K562 (cell line): Measurements from ENCODE around the gene RHOB. TPM values are rescaled to one million over a fixed set of nuclear protein-coding genes. Genes with fewer than 3 reads are reported as not detected.
A peak's percentile ranks its signal among the peaks of the same experiment; 100 is the strongest.

ENCODE experiments used
- AFF1 ChIP-seq, 2 experiments: fragments of 450-650 bp; IDR thresholded peaks; 2 replicates each; pipeline ENCODE4 v1.6.1; 2018; ENCODE audit warnings: mild to moderate bottlenecking in 2 of 2, low read depth in 1 of 2; ENCODE audit not compliant: partially characterized antibody in 2 of 2
- CCAR2 ChIP-seq: fragments of 200-400 bp; formaldehyde crosslinking; IDR thresholded peaks from 2 replicates; pipeline ENCODE4 v1.6.1; 2017; ENCODE audit warnings: mild to moderate bottlenecking, low read depth, low read length
- EZH2 ChIP-seq: IDR thresholded peaks from 2 replicates; pipeline ENCODE4 v1.6.1; 2012; ENCODE audit warnings: low read depth, mild to moderate bottlenecking, inconsistent platforms, low read length, borderline replicate concordance
- MYBL2 ChIP-seq, 2 experiments: fragments of 450-650 bp in 1 of 2; sonication (generic) in 1 of 2; formaldehyde crosslinking in 1 of 2; IDR thresholded peaks; 2 replicates each; pipeline versions ENCODE4 v1.6.1 to v1.8.1; 2017 to 2022; ENCODE audit warnings: borderline replicate concordance in 1 of 2, inconsistent platforms in 1 of 2, low read depth in 1 of 2, mild to moderate bottlenecking in 1 of 2, missing genetic modification reagents in 1 of 2, moderate library complexity in 1 of 2
- NR4A1 ChIP-seq, 2 experiments: fragments of 250-450 bp in 1 of 2; fragments of 450-650 bp in 1 of 2; sonication (Bioruptor Pico) in 1 of 2; IDR thresholded peaks; 2 replicates each; pipeline versions ENCODE4 v1.4.0 to v1.6.1; 2016 to 2020; ENCODE audit warnings: mild to moderate bottlenecking in 2 of 2, missing compliant biosample characterization in 1 of 2, missing genetic modification characterization in 1 of 2, moderate library complexity in 1 of 2
- PBX2 ChIP-seq, 2 experiments: IDR thresholded peaks in 1 of 2; conservative IDR thresholded peaks in 1 of 2; 2 replicates each; pipeline ENCODE4 v1.6.1; 2016; ENCODE audit warnings: low read depth in 2 of 2, mild to moderate bottlenecking in 1 of 2, missing compliant biosample characterization in 1 of 2, missing genetic modification characterization in 1 of 2, moderate library complexity in 1 of 2
- SREBF2 ChIP-seq: sonication (generic); formaldehyde crosslinking; IDR thresholded peaks from 2 replicates; pipeline ENCODE4 v1.4.0; 2020; ENCODE audit warnings: mild to moderate bottlenecking, missing genetic modification reagents
- TFE3 ChIP-seq: fragments of 450-650 bp; formaldehyde crosslinking; IDR thresholded peaks from 2 replicates; pipeline ENCODE4 v1.4.0; 2020; ENCODE audit warnings: mild to moderate bottlenecking, mixed read lengths
- WHSC1 ChIP-seq: IDR thresholded peaks from one replicate; pipeline ENCODE4 v1.6.1; 2012; ENCODE audit warnings: low read length, control low read depth, inconsistent platforms
- ZBTB12 ChIP-seq: fragments of 250-450 bp; sonication (Bioruptor Pico); IDR thresholded peaks from 2 replicates; pipeline ENCODE4 v1.4.0; 2020
- ZKSCAN8 ChIP-seq: fragments of 200-800 bp; sonication (Bioruptor generic); IDR thresholded peaks from 2 replicates; pipeline ENCODE4 v1.6.1; 2016; ENCODE audit warnings: missing genetic modification characterization, missing compliant biosample characterization
- ZNF695 ChIP-seq: fragments of 450-650 bp; formaldehyde crosslinking; IDR thresholded peaks from 2 replicates; pipeline ENCODE4 v1.4.0; 2020; ENCODE audit warnings: mild to moderate bottlenecking, moderate library complexity
- polyA plus RNA-seq, 8 experiments: library from polyadenylated mRNA; depleted of rRNA in 4 of 8; stranded (reverse) in 5 of 8; unstranded in 3 of 8; fragments of >200 nt; fragmentation: Nextera tagmentation in 2 of 8; fragmentation: Illumina TruSeq in 1 of 8; extraction: Ambion mirVana in 2 of 8; extraction: Trizol in 1 of 8; gene quantifications; 2 replicates each; pipeline versions ENCODE4 v1.2.1 to v1.2.3, GENCODE V29; 2011 to 2014; ENCODE audit warnings: inconsistent platforms in 1 of 8, missing spikeins in 1 of 8
- total RNA-seq, 7 experiments: library from RNA; depleted of rRNA in 6 of 7; stranded (reverse); fragments of >200 nt in 6 of 7; fragmentation: Illumina TruSeq in 2 of 7; extraction: Trizol in 2 of 7; gene quantifications; 2 replicates each; pipeline versions ENCODE4 v1.2.1 to v1.2.3, GENCODE V29; 2011 to 2021; ENCODE audit warnings: low replicate concordance in 1 of 7

Gene RHOB
- total and polyA plus RNA-seq, 9 of the 15 experiments (the other 6 are each of a cell fraction or from before 2014, with no cell fraction given), result 0.07 to 4.8 (median 1.1) TPM

- TF ChIP-seq EZH2 (no peak), PBX2 (CRISPR knock-in tag; IDR thresholded peaks at IDR 0.05; ENCODE audit: low read depth) (no peak), PBX2 (tag; conservative IDR thresholded peaks at IDR 0.05; ENCODE audit: low read depth) (no peak; the same call in 1 of the 2 replicates), WHSC1 (no peak), MYBL2 (IDR thresholded peaks at IDR 0.05; ENCODE audit: low read depth) (no peak), MYBL2 (CRISPR knock-in tag; IDR thresholded peaks at IDR 0.05; ENCODE audit: borderline replicate concordance) (no peak), ZKSCAN8 (CRISPR knock-in tag) (no peak; the same call in 1 of the 2 replicates), TFE3 (CRISPR knock-in tag) (no peak), NR4A1 (CRISPR knock-in tag; IDR thresholded peaks at IDR 0.05) (no peak), NR4A1 (tag; IDR thresholded peaks at IDR 0.05) (no peak), CCAR2 (no peak), AFF1 (IDR thresholded peaks at IDR 0.05; ENCODE audit: low read depth in 1 of 2, partially characterized antibody in 2 of 2) (peak in 1 of 2 experiments; percentile 74), SREBF2 (no peak), ZBTB12 (CRISPR knock-in tag) (no peak), ZNF695 (CRISPR knock-in tag) (no peak)
These were observed 16.2 kb upstream of the RHOB start (continued) for GRCh38 chr2:20430461-20431300.
